Measurements from ENCODE around the gene MMP3.
"Not testable (repeated sequence)": the region's sequence is repeated elsewhere in the genome, so short reads cannot be mapped to it uniquely, and the experiment has no call there.

The MMP3 gene

GRCh38 chr11:102874852-102875251 lies 31.4 kb upstream of the MMP3 start, which contains the start of gene MMP12:
MMP12 (minus strand) TSS chr11:102874982; CDS start chr11:102874937, 45 bp downstream.
- TF ChIP-seq CTCF (conservative IDR thresholded peaks at IDR 0.05) (no peak), ZFX (IDR thresholded peaks at IDR 0.05) (no peak)
- H3K27ac ChIP-seq: no peak within 1 kb of the TSS

- not testable (repeated sequence) for H3K27ac ChIP-seq
These were observed 26.1 kb upstream of the MMP3 start for GRCh38 chr11:102869354-102869964.

- no peak overlapping the region for H3K27ac ChIP-seq
- no peak for TF ChIP-seq ZFX (IDR thresholded peaks at IDR 0.05)
- no peak for TF ChIP-seq CTCF (conservative IDR thresholded peaks at IDR 0.05)
These were observed 24.9 kb upstream of the MMP3 start for GRCh38 chr11:102868339-102868738.

GRCh38 chr11:102864724-102865123 lies 21.3 kb upstream of the MMP3 start:
- no peak overlapping the region for H3K27ac ChIP-seq
- TF ChIP-seq CTCF (conservative IDR thresholded peaks at IDR 0.05): no peak
- no peak for TF ChIP-seq ZFX (IDR thresholded peaks at IDR 0.05)

- TF ChIP-seq ZFX (IDR thresholded peaks at IDR 0.05): no peak
- no peak for TF ChIP-seq CTCF (conservative IDR thresholded peaks at IDR 0.05)
These were observed 10.5 kb upstream of the MMP3 start for GRCh38 chr11:102853956-102854355.

GRCh38 chr11:102853055-102853454 lies 9.6 kb upstream of the MMP3 start:
- TF ChIP-seq CTCF (conservative IDR thresholded peaks at IDR 0.05) (no peak), ZFX (IDR thresholded peaks at IDR 0.05) (no peak)
- H3K27ac ChIP-seq: no peak overlapping the region

More at GRCh38 chr11:102853956-102854355, 10.5 kb upstream of the MMP3 start:
- H3K27ac ChIP-seq: no peak overlapping the region

GRCh38 chr11:102850973-102851745 lies 7.8 kb upstream of the MMP3 start:
- no peak for TF ChIP-seq CTCF (conservative IDR thresholded peaks at IDR 0.05)
- no peak for TF ChIP-seq ZFX (IDR thresholded peaks at IDR 0.05)
- no peak overlapping the region for H3K27ac ChIP-seq

Measured in C4-2B (cell line).